Activated CD4-positive, CD25-positive, alpha-beta regulatory T cell treated with anti-CD3 and anti-CD28 coated beads, Interleukin-2, amount 50 U/mL, for 24 hours (primary cell): Measurements from ENCODE around the gene CLSTN2.

Experiments
- ATAC-seq, 2 donors: fragments of 150-1000 bp; cut with Tn5 transposase; one replicate each; pipeline ENCODE4 v1.10.0; 2021; ENCODE audit warnings: mild to moderate bottlenecking in 1 of 2, moderate library complexity in 1 of 2

The CLSTN2 gene

DNA sequence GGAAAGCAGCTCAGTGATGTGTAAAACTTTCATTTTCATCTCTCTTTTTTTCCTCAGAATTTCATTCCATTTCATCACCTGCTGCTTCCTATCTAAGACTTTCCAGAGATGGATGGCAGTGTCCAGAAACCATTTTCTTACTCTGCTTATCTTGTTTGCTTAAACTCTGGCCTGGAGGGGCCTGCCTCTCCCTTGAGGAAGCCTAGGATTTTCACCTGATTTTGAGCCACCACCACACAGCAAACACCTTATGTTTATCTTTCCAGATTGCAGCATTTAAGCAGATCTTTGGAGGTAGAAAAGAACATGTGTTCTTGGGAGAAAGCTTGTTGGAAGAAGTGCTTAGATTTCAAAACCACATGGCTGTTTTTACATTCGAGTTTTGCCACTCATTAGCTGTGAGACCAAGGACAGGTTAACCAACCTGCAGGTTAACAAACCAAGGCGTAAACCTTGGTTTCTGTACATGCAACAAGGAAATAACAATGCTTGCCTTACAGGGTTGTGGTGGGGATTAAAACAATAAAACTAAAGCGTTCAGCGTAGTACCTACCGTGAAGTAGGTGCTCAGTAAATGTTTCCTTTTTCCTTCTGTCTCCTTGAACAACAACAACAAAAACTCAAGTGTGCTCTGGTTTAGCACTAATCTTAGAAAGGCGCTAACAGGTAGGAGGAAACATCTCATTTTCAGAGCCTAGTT, 120.3 kb downstream of the CLSTN2 start:
- no peak for ATAC-seq

DNA sequence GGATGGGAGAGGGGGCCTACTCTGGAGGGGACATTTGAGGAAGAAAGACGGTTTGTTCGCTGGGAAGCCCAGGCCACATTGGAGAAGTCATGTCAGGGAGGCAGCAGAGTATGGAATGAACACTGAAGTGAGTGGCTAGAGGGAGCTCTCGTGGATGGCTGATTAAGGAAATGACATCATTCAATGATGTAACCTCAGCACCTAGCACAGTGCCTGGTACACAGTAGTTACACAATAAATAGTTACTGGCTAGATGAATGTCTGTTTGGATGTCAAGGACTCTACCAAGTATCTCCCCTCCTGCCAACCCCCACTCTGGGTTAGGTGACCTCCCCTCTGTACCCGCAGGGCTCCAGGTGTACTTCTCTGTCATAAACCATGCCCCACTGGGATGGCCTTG, 121.1 kb downstream of the CLSTN2 start:
- ATAC-seq = no peak

DNA sequence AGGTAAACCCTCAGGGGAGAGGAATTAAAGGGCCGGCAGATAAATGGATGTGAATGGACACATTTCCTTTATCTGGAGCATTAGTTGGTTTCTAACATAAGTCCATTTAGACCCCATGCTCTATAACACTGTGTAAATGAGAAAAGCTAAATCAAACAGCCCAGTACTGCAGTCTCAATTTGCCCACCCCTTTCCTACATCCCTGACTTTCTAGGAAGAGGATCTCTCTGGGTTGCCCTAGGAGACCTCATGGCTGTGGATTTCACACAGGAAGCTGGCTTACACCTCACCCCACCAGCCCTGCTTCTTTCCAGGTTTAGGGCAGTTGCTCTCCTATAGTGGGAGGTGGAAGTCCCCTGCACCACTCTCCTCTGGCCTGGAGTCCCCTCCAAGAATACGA, 126.2 kb downstream of the CLSTN2 start:
- no peak for ATAC-seq

DNA sequence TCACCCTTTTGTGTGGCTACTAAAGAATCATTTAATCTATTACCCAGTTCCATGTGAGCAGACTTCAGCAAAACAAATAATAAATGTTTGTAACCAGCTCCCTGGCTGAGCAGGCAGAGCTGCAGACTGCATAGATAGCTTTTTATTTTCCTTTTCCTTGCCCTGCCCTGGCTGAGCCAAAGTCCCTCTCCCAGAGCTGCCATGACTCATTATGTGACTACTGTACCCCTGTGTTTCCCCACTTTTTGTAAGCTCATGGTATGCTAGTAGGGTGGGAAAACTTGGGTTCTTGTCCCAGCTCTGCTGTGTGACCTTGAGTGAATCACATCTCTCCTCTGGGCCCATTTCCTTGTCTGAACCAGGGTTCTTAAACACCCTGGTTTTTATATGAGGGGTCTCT, 127.5 kb downstream of the CLSTN2 start:
- ATAC-seq = no peak

DNA sequence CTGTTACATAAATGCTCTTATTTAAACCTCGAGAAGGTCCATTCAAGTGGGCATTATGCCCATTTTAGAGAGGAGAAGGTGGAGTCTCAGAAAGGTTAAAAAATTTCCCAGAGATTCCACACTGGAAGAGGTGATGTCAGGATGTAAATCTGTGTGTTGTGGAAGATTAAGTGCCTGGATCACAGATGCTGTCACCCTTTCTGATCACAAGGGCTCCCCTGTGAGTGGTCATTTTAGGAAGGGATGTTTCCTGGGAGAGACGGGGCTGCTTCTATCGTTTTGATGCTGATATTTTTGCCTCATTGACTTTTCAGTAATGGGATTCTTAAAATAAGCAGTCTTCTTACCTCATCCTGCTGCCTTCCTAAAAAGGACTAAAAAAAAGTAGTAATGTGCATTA, 132.5 kb downstream of the CLSTN2 start:
- ATAC-seq = no peak

DNA sequence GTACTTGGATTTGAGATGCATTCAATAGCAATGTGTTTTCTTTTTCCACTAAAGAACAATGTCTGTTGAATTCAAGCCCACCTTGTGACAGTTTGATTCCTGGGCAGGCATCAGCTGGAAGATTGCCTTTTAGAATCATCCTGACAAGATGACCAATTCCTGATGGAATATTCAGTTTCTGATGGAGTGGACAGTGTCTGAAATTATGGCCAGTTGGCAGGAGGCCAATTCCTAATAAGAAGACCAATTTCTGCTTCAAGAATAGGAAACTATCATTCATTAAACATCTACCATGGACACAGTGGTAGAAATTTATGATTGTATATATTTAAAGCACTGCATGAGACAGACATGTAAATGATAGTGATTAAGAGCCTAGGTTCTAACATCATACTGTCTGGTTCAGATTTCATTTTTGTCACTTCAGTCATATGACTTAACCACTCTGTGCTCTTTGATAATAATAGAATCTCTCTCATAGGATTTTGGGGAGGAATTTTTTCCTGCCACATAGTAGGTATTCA, 133.6 kb downstream of the CLSTN2 start:
- ATAC-seq = no peak

DNA sequence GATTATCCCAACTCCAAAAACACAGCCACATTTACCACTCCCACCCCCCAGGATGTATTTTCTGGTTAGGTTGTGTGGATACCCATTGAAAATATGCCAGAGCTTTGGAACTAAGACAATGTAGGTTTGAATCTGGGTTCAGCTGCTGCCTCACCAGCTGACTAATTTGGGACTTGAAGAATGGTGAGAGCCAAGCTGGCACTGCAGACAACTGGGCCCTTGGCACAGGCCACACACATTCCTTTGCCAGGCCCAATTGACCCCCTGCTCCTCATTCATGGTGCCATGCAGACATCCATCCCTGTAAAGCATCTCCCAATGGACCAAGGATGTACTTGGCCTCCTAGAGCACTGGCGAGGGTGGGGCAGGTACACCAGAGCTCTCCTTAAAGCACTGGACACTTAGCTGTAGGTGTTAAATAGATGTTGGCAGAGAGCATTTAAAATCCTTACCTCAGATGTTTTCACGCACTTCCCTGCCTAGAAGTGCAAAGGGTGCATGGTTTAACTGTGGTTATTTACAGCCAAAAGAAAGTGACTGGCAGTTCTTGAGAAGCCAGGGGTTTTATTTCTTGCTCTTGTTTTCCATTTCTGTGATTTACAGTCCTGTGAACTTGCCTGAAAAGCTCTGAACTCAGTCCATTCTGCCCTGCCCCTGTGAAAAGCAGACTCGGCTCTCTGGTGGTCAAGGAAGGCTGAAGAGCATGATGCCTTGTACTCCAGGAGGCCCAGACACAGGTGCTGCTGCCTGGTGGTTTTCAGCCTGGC, 138.5 kb downstream of the CLSTN2 start:
- ATAC-seq = no peak

DNA sequence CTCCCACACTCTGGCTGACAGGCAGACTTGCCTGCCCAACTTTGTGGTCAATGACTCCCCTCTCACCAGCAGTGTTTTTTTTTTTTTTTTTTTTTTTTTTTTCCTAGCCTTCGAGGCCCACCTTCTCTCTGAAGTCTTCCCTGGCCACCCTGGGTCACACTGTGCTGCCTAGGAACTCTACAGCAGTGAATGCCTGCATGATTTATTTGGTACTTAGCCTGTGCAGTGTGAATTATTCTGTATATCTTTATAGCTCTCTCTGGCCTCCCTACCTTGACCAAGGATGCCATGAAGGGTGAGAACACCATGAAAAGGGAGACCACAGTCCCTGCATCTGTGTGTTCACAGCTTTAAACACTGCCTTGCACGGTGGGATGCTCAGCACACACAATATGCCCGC, 141.6 kb downstream of the CLSTN2 start:
- ATAC-seq = no peak

DNA sequence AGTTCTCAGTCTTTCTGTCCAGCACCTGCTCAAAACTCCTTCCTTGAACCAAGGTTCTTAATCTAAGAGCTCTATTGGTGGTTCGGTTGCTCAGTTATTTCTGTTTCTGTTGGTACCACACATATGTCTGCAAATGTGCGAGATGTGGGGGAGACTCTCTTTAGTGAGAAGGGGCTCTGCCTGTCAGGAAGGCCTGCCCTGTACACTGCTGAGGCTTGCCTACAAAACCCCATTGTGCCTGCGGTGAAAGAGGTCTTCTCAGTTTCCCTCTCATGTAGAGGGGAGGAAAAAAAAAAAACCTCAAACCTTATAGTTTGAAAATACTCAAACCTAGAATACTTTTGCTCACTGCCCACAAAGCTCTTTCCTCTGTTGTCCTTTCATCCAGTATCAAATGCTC, 142.4 kb downstream of the CLSTN2 start:
- no peak for ATAC-seq

DNA sequence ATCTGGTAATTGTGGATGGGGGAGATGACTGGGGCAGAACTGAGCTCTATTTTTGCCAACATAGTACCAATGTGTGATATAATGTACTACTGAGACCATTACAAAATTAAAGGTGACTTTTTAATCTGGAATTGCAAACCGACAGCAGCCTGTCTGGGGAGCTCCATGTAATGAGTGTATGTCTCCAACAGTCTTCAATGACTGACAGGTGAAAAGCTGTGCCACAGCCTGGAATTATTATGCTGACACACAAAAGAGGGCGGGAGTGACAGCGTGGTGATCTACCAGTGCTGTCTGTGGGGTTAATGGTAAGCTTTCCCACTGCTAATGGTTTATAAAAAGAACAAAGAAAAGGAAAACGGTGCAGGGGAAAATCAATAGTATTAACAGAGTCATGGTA, 143.4 kb downstream of the CLSTN2 start:
- no peak for ATAC-seq

DNA sequence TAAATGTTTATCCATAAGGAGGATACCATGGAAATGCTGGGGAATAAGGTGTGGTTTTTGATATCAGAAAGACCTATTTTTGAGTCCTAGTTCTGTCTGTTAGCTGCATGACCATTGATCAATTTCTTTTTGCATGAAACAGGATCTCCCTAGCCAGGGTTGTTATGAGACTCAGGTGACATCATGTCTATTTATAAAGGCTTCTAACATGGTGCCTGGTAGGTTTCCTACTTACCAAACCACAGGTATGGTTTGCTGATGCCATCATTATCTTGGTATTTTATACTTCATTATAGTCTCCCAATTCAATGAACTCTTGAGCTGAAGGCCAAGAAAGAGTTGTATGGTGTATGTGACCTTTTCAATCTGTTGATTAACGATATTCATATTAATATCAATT, 144.0 kb downstream of the CLSTN2 start:
- ATAC-seq = no peak

DNA sequence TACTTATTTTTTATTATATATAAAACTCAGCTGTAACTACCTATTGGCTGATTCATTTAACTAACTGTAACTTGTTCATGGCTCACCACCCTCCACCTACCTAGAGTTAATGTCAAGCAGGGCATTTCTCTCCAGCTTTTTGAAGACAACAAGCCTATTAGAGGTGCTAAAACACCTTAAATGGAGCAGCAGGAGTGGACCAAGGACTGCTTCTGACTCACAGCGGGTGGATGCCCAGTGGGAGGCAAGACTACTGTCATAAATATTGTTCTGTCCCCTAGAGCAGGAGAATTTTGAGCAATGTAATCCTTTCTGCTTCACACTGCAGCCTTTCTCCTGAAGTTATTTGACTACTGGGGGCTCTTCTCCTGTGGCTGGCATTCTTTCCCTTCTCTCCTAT, 146.9 kb downstream of the CLSTN2 start:
- ATAC-seq = no peak

DNA sequence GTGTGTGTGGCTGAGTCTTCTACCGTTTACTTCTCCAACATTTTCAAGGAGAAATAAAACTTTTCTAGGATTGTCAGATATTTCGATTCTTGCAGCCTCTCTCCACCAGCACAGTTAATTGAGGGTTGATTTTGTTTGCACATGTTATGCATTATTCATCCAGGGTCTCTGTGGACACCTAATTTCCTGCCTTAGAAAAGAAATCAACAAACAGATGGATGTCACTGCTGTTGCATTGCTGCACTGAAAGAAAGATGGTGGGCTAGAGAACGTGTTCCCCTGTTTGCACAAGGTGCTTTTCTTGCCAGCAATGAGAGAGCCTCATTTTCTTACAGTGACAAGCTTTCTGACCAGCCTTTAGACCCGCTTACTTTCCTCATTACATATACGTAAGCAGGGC, 150.0 kb downstream of the CLSTN2 start:
- no peak for ATAC-seq

DNA sequence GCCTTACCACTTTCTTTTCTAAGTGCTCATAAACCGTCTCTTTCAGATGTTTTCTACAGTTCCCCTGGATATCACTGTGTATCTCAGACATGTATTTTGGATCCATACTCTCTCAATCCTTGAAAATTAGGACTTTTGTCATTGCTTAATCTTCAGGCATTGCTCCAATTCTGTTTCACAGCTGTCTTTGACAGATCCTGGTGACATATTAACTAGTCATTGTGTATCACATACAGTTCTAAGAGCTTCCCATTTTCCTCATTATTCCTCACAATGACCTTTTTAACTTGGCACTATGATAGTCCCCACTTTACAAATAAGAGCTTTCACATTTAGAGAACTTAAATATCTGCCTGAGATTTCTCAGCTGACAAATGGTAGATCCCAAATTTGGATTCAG, 151.7 kb downstream of the CLSTN2 start:
- ATAC-seq = no peak

DNA sequence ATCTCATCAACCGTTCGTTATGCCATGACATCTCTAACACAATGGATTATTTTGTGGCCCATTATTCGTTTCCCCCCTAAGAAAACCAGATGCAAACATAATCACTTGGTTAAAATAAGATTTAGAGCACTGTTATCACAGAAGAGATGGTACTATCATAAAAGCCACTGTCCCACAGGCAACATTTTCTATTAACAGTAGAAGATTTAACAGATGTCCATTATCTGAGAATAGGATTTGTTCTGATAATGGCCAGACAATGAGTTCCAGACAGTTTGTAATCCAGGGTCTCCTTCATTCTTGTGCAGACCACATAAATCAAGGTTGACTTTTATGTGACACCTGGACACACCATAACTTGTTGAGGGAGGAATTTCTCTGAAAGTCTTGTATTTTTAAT, 153.1 kb downstream of the CLSTN2 start:
- no peak for ATAC-seq

DNA sequence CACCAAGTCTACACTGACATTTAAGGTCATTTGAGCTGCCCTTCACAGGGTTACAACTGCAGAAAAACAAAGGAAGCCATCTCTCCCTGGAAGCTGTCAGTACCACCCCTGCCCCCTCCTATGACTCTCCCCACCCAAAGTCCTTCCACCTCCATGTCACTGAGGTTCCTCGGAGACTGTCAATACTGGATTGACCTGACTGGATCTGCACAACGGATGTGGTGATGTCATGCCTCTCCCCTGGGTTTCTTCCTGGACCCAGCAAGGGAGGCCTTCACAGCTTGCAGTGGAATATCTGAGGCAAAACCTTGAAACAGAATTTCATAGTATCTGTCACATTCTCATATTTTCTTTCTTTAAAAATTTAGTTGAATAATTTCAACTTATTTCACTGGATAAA, 153.5 kb downstream of the CLSTN2 start:
- no peak for ATAC-seq

DNA sequence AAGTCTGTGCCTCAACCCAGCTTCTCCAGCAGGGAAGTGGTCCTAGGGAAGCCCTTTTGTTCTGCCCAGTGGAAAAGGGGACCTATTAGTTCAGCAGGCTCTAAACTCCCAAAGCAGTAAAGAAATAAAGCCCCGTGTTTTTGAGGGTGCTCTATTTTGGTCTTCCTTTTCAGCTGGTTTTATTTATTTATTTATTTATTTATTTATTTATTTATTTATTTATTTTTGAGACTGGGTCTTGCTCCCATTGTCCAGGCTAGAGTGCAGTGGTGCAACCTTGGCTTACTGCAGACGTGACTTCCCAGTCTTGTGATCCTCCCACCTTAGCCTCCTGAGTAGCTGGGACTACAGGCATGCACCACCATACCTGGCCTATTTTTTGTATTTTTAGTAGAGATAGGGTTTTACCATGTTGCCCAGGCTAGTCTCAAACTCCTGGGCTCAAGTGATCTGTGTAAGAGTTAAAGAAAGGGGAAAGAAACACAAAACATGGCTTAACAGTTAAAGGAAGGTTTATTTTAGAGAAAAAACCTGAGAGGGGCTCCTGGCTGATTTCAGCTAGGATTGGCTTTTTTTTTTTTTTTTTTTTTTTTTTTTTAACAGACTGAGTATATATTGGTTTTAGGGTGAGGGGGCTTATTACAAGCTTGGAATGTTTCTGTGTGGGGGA, 154.6 kb downstream of the CLSTN2 start:
- ATAC-seq = no peak

DNA sequence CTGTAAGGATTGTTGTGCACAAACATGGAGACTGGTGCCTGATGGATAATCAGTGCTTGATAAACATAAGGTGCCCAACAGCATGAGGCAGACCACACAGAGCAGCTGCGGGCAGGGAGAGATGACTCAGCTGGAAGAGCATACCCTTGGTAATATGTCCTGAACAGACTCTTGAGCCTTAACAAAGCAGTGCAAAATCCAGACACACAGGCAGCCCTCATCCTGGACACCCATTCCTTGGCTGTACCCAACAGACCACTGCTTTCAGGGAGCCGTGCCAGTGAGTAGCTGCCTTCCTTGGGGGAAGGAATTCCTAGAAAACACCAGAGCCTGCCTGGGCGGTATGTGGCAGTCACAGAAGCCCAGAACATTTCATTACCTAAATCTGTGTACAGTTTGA, 156.2 kb downstream of the CLSTN2 start:
- ATAC-seq = no peak

DNA sequence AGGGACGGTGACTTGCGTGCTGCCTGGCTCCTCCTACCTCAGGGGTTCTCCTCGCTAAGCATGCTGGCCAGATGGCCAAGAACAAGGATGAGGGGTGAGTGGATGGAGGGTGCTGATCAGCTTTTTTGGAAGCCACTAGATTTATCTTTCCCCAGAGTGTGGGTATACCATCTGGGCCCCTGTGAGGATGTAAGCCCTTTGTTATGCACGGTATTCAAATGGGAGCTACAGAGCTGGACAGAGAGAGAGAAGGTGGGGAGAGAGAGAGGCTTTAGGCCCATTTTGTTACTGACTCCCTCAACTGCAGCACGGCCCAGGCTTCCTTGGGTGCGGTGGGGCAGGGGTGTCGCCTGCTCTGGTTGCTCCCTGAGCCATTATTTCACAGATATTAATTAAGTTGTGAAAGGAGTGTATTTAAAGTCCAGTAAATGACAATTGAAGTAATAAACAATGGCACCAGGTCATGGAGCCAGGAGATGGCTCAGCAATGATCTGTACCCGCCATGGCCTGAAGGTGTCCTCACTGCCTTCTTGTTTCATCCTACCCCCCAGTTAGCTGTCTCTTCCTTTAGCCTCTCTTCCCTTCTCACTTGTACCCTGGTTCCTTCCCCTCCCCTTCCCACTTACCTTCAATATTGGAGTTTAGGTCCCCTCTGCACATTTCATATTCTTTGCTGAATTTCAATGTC, 158.0 kb downstream of the CLSTN2 start:
- ATAC-seq = no peak

DNA sequence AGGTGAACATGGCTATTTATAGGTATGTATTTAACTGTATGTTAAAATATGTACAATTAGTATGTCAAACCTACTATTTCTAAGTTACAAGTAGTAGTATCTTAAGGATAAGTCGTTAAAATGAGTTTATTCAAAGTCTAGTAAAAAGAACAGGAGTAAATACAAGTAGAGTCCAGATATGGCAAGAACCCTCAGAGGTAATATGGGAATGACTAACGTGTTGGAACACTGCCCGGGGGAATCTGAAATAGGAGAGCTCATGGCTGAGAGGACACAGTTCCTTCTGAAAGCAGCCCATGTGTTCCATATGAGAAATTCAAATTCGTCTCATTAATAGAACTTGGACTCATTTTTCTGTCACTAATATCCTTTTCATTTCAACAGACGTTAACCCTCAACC, 158.8 kb downstream of the CLSTN2 start:
- no peak for ATAC-seq

DNA sequence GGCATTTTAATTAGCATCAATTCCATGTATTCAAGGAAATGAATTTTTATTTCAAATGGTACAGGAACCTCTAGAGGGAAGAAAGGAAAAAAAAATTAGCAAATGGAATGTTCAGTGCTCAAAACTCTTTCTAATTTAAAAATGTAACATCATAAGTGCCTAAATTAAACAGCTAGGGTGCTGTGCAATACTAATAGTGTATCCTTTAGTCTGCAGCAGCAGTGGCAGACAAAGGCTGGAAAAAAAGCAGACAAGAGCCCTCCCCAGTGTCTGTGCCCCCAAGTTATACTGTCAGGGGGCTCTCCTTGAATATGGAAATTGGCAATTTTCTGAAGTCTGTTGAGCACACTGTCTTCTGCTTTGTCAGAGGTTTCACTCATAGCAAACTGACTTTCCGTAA, 159.5 kb downstream of the CLSTN2 start:
- ATAC-seq = no peak

DNA sequence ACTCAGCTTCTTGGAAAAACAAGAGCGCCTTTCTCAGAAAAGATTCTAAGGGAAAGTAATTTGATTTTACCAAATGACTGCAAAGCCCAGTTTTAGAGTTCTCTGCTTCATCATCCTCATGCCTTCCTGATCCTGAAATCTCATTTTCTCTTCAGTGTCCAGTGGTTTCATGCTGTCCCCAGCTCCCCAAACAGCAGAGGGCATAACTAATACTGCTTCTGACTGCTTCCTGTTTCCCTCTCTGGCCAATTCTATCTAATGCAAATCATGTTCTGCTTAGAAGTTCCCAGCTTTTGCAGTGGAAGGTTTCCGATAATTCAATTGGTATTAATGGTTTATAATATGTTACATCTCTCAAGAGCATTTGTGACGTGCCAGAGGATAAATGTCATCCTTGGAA, 161.1 kb downstream of the CLSTN2 start:
- no peak for ATAC-seq
